Nephron progenitor cell (in vitro differentiated cells): Measurements from ENCODE around the gene PDE4D.

Source experiments
- DNase-seq: peaks from one replicate; pipeline ENCODE4 v3.0.0; 2021
- H3K27ac Mint-ChIP-seq: 2 replicates; pipeline ENCODE4 v1.8.0; 2021; ENCODE audit warnings: mild to moderate bottlenecking, moderate library complexity, mixed read lengths
- H3K27me3 Mint-ChIP-seq: 2 replicates; pipeline ENCODE4 v1.8.0; 2021; ENCODE audit warnings: mild to moderate bottlenecking, low read depth, mixed read lengths; ENCODE audit not compliant: poor library complexity
- H3K36me3 Mint-ChIP-seq: 2 replicates; pipeline ENCODE4 v1.8.0; 2021; ENCODE audit warnings: low read depth, mixed read lengths
- H3K4me1 Mint-ChIP-seq: 2 replicates; pipeline ENCODE4 v1.8.0; 2021; ENCODE audit warnings: mixed read lengths
- H3K4me3 Mint-ChIP-seq: 2 replicates; pipeline ENCODE4 v1.8.0; 2021; ENCODE audit warnings: mild to moderate bottlenecking, moderate library complexity, mixed read lengths
- H3K9me3 Mint-ChIP-seq: 2 replicates; pipeline ENCODE4 v1.8.0; 2021; ENCODE audit warnings: mild to moderate bottlenecking, moderate library complexity, mixed read lengths
- CTCF ChIP-seq: fragments of 200-600 bp; sonication (generic); IDR thresholded peaks from 2 replicates; pipeline ENCODE4 v1.5.0; 2021; ENCODE audit warnings: antibody characterized with exemption

PDE4D gene

GRCh38 chr5:59193616-59194319, 699.8 kb downstream of the PDE4D start:
- no peaks in the 10 kb centered on the region for H3K27me3 Mint-ChIP-seq
- H3K9me3 Mint-ChIP-seq: peaks cover 15% of the 10 kb centered on the region
- H3K4me1 Mint-ChIP-seq: peaks cover 29% of the 10 kb centered on the region
- H3K27ac Mint-ChIP-seq: peak overlapping the region; percentile 95
- H3K4me3 Mint-ChIP-seq: no peak overlapping the region
- DNase-seq: no peak
- no peak for TF ChIP-seq CTCF
- peaks cover 17% of the 10 kb centered on the region for H3K36me3 Mint-ChIP-seq

- H3K27me3 Mint-ChIP-seq: no peaks in the 10 kb centered on the region
- H3K4me1 Mint-ChIP-seq: peaks cover 37% of the 10 kb centered on the region
- H3K4me3 Mint-ChIP-seq: no peak overlapping the region
- TF ChIP-seq CTCF: no peak
- H3K36me3 Mint-ChIP-seq: peaks cover 17% of the 10 kb centered on the region
- no peak overlapping the region for H3K27ac Mint-ChIP-seq
- DNase-seq: no peak
- peaks cover 15% of the 10 kb centered on the region for H3K9me3 Mint-ChIP-seq
Observed at GRCh38 chr5:59190746-59191145, 702.8 kb downstream of the PDE4D start.

GRCh38 chr5:59189472-59190244, 703.9 kb downstream of the PDE4D start:
- Mint-ChIP-seq H3K36me3 (peaks cover 10% of the 10 kb centered on the region), H3K4me3 (no peak overlapping the region), H3K9me3 (peaks cover 8% of the 10 kb centered on the region), H3K27ac (peak overlapping the region; percentile 49), H3K4me1 (peaks cover 40% of the 10 kb centered on the region), H3K27me3 (no peaks in the 10 kb centered on the region)
- no peak for DNase-seq
- no peak for TF ChIP-seq CTCF

- Mint-ChIP-seq H3K4me3 (peak overlapping the region; percentile 73), H3K9me3 (no peaks in the 10 kb centered on the region), H3K4me1 (peaks cover 47% of the 10 kb centered on the region), H3K36me3 (no peaks in the 10 kb centered on the region), H3K27ac (no peak overlapping the region), H3K27me3 (no peaks in the 10 kb centered on the region)
- TF ChIP-seq CTCF: peak; percentile 87
- peak; percentile 73 for DNase-seq
Observed at GRCh38 chr5:59188419-59189225, 704.9 kb downstream of the PDE4D start.

GRCh38 chr5:59187857-59188256, 705.7 kb downstream of the PDE4D start:
- no peaks in the 10 kb centered on the region for H3K36me3 Mint-ChIP-seq
- H3K27me3 Mint-ChIP-seq: no peaks in the 10 kb centered on the region
- H3K4me3 Mint-ChIP-seq: peak overlapping the region; percentile 73
- no peak for DNase-seq
- peaks cover 54% of the 10 kb centered on the region for H3K4me1 Mint-ChIP-seq
- TF ChIP-seq CTCF: no peak
- H3K9me3 Mint-ChIP-seq: no peaks in the 10 kb centered on the region
- H3K27ac Mint-ChIP-seq: no peak overlapping the region
